Keratinocyte (primary cell): ENCODE results near the gene LCT. TPM values are rescaled to one million over a fixed set of nuclear protein-coding genes. Genes with fewer than 3 reads are reported as not detected.

Source experiments
- DNase-seq: peaks from one replicate; pipeline ENCODE4 v3.0.0-alpha.2; 2011; ENCODE audit warnings: low read depth, missing footprints, low spot score
- FAIRE-seq: peaks from 2 replicates; lab custom pipeline; 2011; peaks lifted over from hg19 to GRCh38; lab: Jason Lieb, UNC
- H2AFZ ChIP-seq: 2 replicates; pipeline ENCODE4 v1.6.0; 2012; ENCODE audit warnings: low read length, control low read depth, inconsistent platforms; ENCODE audit not compliant: control insufficient read depth
- H3K27ac ChIP-seq: 2 replicates; pipeline ENCODE4 v1.5.1; 2011; ENCODE audit warnings: low read length; ENCODE audit not compliant: control insufficient read depth, insufficient read depth
- H3K27me3 ChIP-seq: 3 replicates; pipeline ENCODE4 v1.6.0; 2011; ENCODE audit warnings: low read length; ENCODE audit not compliant: control insufficient read depth, insufficient read depth; ENCODE audit errors: extremely low read depth
- H3K36me3 ChIP-seq, 2 experiments: 2 replicates in 1 of 2; 3 replicates in 1 of 2; pipeline ENCODE4 v1.5.1; 2011; ENCODE audit warnings: low read length in 2 of 2, mild to moderate bottlenecking in 1 of 2; ENCODE audit not compliant: control insufficient read depth in 2 of 2, insufficient read depth in 2 of 2; ENCODE audit errors: extremely low read depth in 1 of 2
- H3K4me1 ChIP-seq: 3 replicates; pipeline ENCODE4 v1.5.1; 2011; ENCODE audit warnings: low read length; ENCODE audit not compliant: control insufficient read depth, insufficient read depth; ENCODE audit errors: extremely low read depth
- H3K4me2 ChIP-seq: 3 replicates; pipeline ENCODE4 v1.6.0; 2011; ENCODE audit warnings: low read depth, low read length; ENCODE audit not compliant: control insufficient read depth, insufficient read depth; ENCODE audit errors: extremely low read depth
- H3K4me3 ChIP-seq, 3 experiments: fragments of 200-600 bp in 1 of 3; sonication (generic) in 1 of 3; 2 replicates in 2 of 3; 3 replicates in 1 of 3; pipeline ENCODE4 v1.5.1; 2011 to 2016; ENCODE audit warnings: low read length in 3 of 3, mild to moderate bottlenecking in 3 of 3, control low read depth in 2 of 3, inconsistent platforms in 1 of 3, low read depth in 1 of 3, mixed read lengths in 1 of 3, mixed run types in 1 of 3, moderate library complexity in 1 of 3; ENCODE audit not compliant: control insufficient read depth in 2 of 3, insufficient read depth in 2 of 3; ENCODE audit errors: extremely low read depth in 1 of 3
- H3K79me2 ChIP-seq: 2 replicates; pipeline ENCODE4 v1.6.0; 2012; ENCODE audit warnings: low read length; ENCODE audit not compliant: control insufficient read depth, insufficient read depth
- H3K9ac ChIP-seq: 3 replicates; pipeline ENCODE4 v1.6.0; 2011; ENCODE audit warnings: low read length; ENCODE audit not compliant: control insufficient read depth, insufficient read depth; ENCODE audit errors: extremely low read depth
- H3K9me1 ChIP-seq: 3 replicates; pipeline ENCODE4 v1.6.0; 2011; ENCODE audit warnings: low read length; ENCODE audit not compliant: control insufficient read depth, insufficient read depth; ENCODE audit errors: extremely low read depth
- H3K9me3 ChIP-seq: 2 replicates; pipeline ENCODE4 v1.5.1; 2012; ENCODE audit warnings: low read depth, low read length; ENCODE audit not compliant: control insufficient read depth
- H4K20me1 ChIP-seq: 3 replicates; pipeline ENCODE4 v1.6.0; 2011; ENCODE audit warnings: low read length; ENCODE audit not compliant: control insufficient read depth, insufficient read depth; ENCODE audit errors: extremely low read depth
- CTCF ChIP-seq, 3 experiments: IDR thresholded peaks in 1 of 3; conservative IDR thresholded peaks in 1 of 3; optimal IDR thresholded peaks in 1 of 3; 2 replicates in 2 of 3; 3 replicates in 1 of 3; pipeline versions ENCODE3 to v1.5.1; 2011; ENCODE audit warnings: low read length in 3 of 3, mild to moderate bottlenecking in 3 of 3, moderate library complexity in 2 of 3, control low read depth in 1 of 3, inconsistent platforms in 1 of 3; ENCODE audit not compliant: insufficient read depth in 2 of 3; ENCODE audit errors: extremely low read depth in 1 of 3
- EZH2 ChIP-seq: IDR thresholded peaks from one replicate; pipeline ENCODE4 v1.6.1; 2012; ENCODE audit warnings: inconsistent platforms, mild to moderate bottlenecking, low read length, moderate library complexity
- dilution Hi-C: fragments of 300-500 bp; cut with MboI; formaldehyde crosslinking; loops from one replicate; pipeline ENCODE4 v1.7.0; 2020; ENCODE audit warnings: low sequenced_read_pairs; ENCODE audit not compliant: extremely low pct_ligation_motif_present
- polyA plus RNA-seq, 5 experiments: library from polyadenylated mRNA; depleted of rRNA in 3 of 5; stranded (reverse) in 3 of 5; stranded (forward) in 1 of 5; unstranded in 1 of 5; fragments of >200 nt; gene quantifications; 1 replicate in 1 of 5; 2 replicates in 3 of 5; 3 replicates in 1 of 5; pipeline versions ENCODE4 v1.2.1 to v1.2.3, GENCODE V29; 2011 to 2012; ENCODE audit warnings: missing spikeins in 2 of 5, low read depth in 1 of 5, low replicate concordance in 1 of 5

Gene LCT
- polyA plus RNA-seq, 1 donor (not counting 4 experiments of a cell fraction or from before 2014, with no cell fraction given): 0.01 TPM

GRCh38 chr2:135802350-135802749 lies 34.6 kb downstream of the LCT start:
- no peak for FAIRE-seq

GRCh38 chr2:135800513-135801460 lies 36.2 kb downstream of the LCT start:
- no peak for DNase-seq
- peaks cover 13% of the 10 kb centered on the region for H3K4me1 ChIP-seq
- FAIRE-seq: no peak
- no peak overlapping the region for H2AFZ ChIP-seq
- H3K27me3 ChIP-seq: no peaks in the 10 kb centered on the region
- no peak overlapping the region for H3K4me3 ChIP-seq
- no peaks in the 10 kb centered on the region for H4K20me1 ChIP-seq
- TF ChIP-seq EZH2 (no peak), CTCF (optimal IDR thresholded peaks at IDR 0.05 in 1 of 3, IDR thresholded peaks at IDR 0.05 in 1 of 3, conservative IDR thresholded peaks at IDR 0.05 in 1 of 3; ENCODE audit: extremely low read depth in 1 of 3, insufficient read depth in 2 of 3, low read length in 3 of 3) (peak in 1 of 3 experiments; percentile 8)
- no peaks in the 10 kb centered on the region for H3K9me1 ChIP-seq
- H3K27ac ChIP-seq: no peak overlapping the region
- no peak overlapping the region for H3K9ac ChIP-seq
- H3K36me3 ChIP-seq: no peaks in the 10 kb centered on the region
- dilution Hi-C loops: no loop called here
- no peak overlapping the region for H3K4me2 ChIP-seq
- no peaks in the 10 kb centered on the region for H3K9me3 ChIP-seq
- H3K79me2 ChIP-seq: no peaks in the 10 kb centered on the region

More at GRCh38 chr2:135802350-135802749, 34.6 kb downstream of the LCT start:
- dilution Hi-C loops: no loop called here
- Histone ChIP-seq H3K27ac (no peak overlapping the region), H3K27me3 (no peaks in the 10 kb centered on the region), H3K4me3 (no peak overlapping the region), H3K79me2 (no peaks in the 10 kb centered on the region), H3K9ac (no peak overlapping the region), H3K9me3 (no peaks in the 10 kb centered on the region), H3K4me2 (no peak overlapping the region), H2AFZ (no peak overlapping the region), H3K9me1 (no peaks in the 10 kb centered on the region), H4K20me1 (no peaks in the 10 kb centered on the region), H3K36me3 (no peaks in the 10 kb centered on the region), H3K4me1 (peaks cover 10% of the 10 kb centered on the region)
- TF ChIP-seq EZH2 (no peak), CTCF (optimal IDR thresholded peaks at IDR 0.05 in 1 of 3, IDR thresholded peaks at IDR 0.05 in 1 of 3, conservative IDR thresholded peaks at IDR 0.05 in 1 of 3; ENCODE audit: extremely low read depth in 1 of 3, insufficient read depth in 2 of 3, low read length in 3 of 3) (no peak)
- DNase-seq: no peak
